Measurements from ENCODE around the gene MLLT3. TPM values are rescaled to one million over a fixed set of nuclear protein-coding genes. Genes with fewer than 3 reads are reported as not detected.
A peak's percentile ranks its signal among the peaks of the same experiment; 100 is the strongest.

The MLLT3 gene
- total and polyA plus RNA-seq, 2 of the 13 experiments (the other 11 are each of a cell fraction or from before 2014, with no cell fraction given) = 12.3 to 12.6 TPM

- intact Hi-C loops (cut with micrococcal nuclease; ENCODE audit: unreplicated experiment) (no loop called here), in situ Hi-C loops (cut with HindIII; ENCODE audit: extremely low pct_ligation_motif_present, low pct_unique_long_range_greater_than_20kb) (no loop called here)
- ChIA-PET POLR2A (no interaction called here), CTCF (ENCODE audit: low intra/inter-chr PET ratio, low total read pairs) (no interaction called here)
- ATAC-seq (peak; percentile 76), DNase-seq (ENCODE audit: low spot score) (peak; percentile 35), FAIRE-seq (no peak)
- TF ChIP-seq ARID2 (CRISPR knock-in tag; IDR thresholded peaks at IDR 0.05; ENCODE audit: borderline replicate concordance) = no peak
- TF ChIP-seq AGO2 (optimal IDR thresholded peaks at IDR 0.05; ENCODE audit: low read depth, low read length) = no peak
- peak; percentile 56 for TF ChIP-seq ARID5B (CRISPR knock-in tag; IDR thresholded peaks at IDR 0.05)
- TF ChIP-seq GATAD2A (CRISPR knock-in tag; IDR thresholded peaks at IDR 0.05) = peak; percentile 61; the same call in 1 of the 2 replicates
- peak; percentile 35; the same call in 1 of the 2 replicates for TF ChIP-seq PAXIP1 (CRISPR knock-in tag; conservative IDR thresholded peaks at IDR 0.05)
- peak; percentile 52; the same call in 1 of the 2 replicates for TF ChIP-seq CEBPB (IDR thresholded peaks at IDR 0.05; ENCODE audit: borderline replicate concordance, low read depth, low read length)
- 0 out of 2 replicates have a peak, but pooled peaks have one; percentile 11 for TF ChIP-seq CEBPG (CRISPR knock-in tag; IDR thresholded peaks at IDR 0.05)
- peak; percentile 55 for TF ChIP-seq HNF4A (CRISPR knock-in tag; IDR thresholded peaks at IDR 0.05)
- no TSS peak for BruUV-seq (replicated peaks)
- H3K9ac ChIP-seq (ENCODE audit: insufficient read depth, low read depth, low read length) = no peak overlapping the region
- no peaks in the 10 kb centered on the region for H3K9me3 ChIP-seq (ENCODE audit: low read length)
- WGBS (ENCODE audit: low lambda C conversion rate) = 32% methylated on average over 4 of the region's 4 CpGs
- H3K36me3 ChIP-seq (replicated peaks in 1 of 2; ENCODE audit: control insufficient read depth in 1 of 2, insufficient read depth in 2 of 2, low read length in 2 of 2) = no peaks in the 10 kb centered on the region
- H3K27ac ChIP-seq (ENCODE audit: extremely low read length, insufficient read depth, low read length) = no peak overlapping the region
- peak overlapping the region; percentile 25 for H3K4me2 ChIP-seq (ENCODE audit: low read depth, low read length)
- H2AFZ ChIP-seq (ENCODE audit: low read length) = no peak overlapping the region
- no peak overlapping the region for H3K4me3 ChIP-seq (replicated peaks in 1 of 3; ENCODE audit: insufficient read depth in 1 of 3, low read depth in 2 of 3, low read length in 3 of 3)
- no peaks in the 10 kb centered on the region for H4K20me1 ChIP-seq (ENCODE audit: insufficient read depth, low read length)
- H3K79me2 ChIP-seq (ENCODE audit: insufficient read depth, low read length) = no peaks in the 10 kb centered on the region
- H3K27me3 ChIP-seq (ENCODE audit: control insufficient read depth in 1 of 2, insufficient read depth in 2 of 2, low read length in 2 of 2) = no peaks in the 10 kb centered on the region
- peaks cover 41% of the 10 kb centered on the region for H3K4me1 ChIP-seq (ENCODE audit: insufficient read depth, low read length)
Observed at GRCh38 chr9:20376731-20377375, 245.4 kb downstream of the MLLT3 start.

All from HepG2 (cell line).